GM12878 (cell line): ENCODE results near the gene KRTAP10-9. TPM values are rescaled to one million over a fixed set of nuclear protein-coding genes. Genes with fewer than 3 reads are reported as not detected.

ENCODE experiments used
- ATAC-seq: fragments of 200-7000 bp; cut with Tn5 transposase; 3 replicates; pipeline ENCODE4 v1.9.1; 2020; ENCODE audit warnings: mild to moderate bottlenecking, moderate library complexity
- BruUV-seq: library from RNA; stranded (reverse); fragments of 400-500 nt; replicated peaks from 2 replicates; lab custom pipeline; 2021; lab: Mats Ljungman, UMichigan
- CTCF ChIA-PET: fragments of 300-600 bp; sonication (Branson Sonifier 250); formaldehyde crosslinking; extraction: SDS; loops from one replicate; lab custom pipeline; 2021; ENCODE audit warnings: inconsistent platforms; lab: Yijun Ruan, JAX
- POLR2A ChIA-PET: fragments of 350-600 bp; formaldehyde crosslinking; extraction: SDS; loops from one replicate; lab custom pipeline; 2021; ENCODE audit warnings: inconsistent platforms; lab: Charles Lee
- RAD21 ChIA-PET: fragments of 300-600 bp; sonication (Branson Sonifier 250); formaldehyde crosslinking; loops from one replicate; lab custom pipeline; 2023; ENCODE audit warnings: antibody characterized with exemption; ENCODE audit not compliant: unreplicated experiment; lab: Charles Lee
- SMC1A ChIA-PET: fragments of 300-600 bp; sonication (Branson Sonifier 250); formaldehyde crosslinking; loops from one replicate; lab custom pipeline; 2023; ENCODE audit not compliant: unreplicated experiment, uncharacterized antibody; lab: Charles Lee
- DNase-seq: peaks from one replicate; pipeline ENCODE4 v3.0.0-alpha.2; 2011; ENCODE audit warnings: low read depth, low spot score
- FAIRE-seq: peaks from 3 replicates; lab custom pipeline; 2011; peaks lifted over from hg19 to GRCh38; lab: Jason Lieb, UNC
- H2AFZ ChIP-seq: 2 replicates; pipeline ENCODE4 v1.6.0; 2011; ENCODE audit warnings: low read depth, low read length, control low read depth; ENCODE audit not compliant: control insufficient read depth
- H3K27ac ChIP-seq: 2 replicates; pipeline ENCODE4 v1.5.1; 2011; ENCODE audit warnings: control low read depth; ENCODE audit not compliant: control insufficient read depth, insufficient read depth
- H3K27me3 ChIP-seq, 2 experiments: replicated peaks in 1 of 2; 2 replicates each; pipeline versions ENCODE4 v1.6.0 to v1.6.1; 2011; ENCODE audit warnings: low read length in 1 of 2; ENCODE audit not compliant: control insufficient read depth in 2 of 2, insufficient read depth in 2 of 2
- H3K36me3 ChIP-seq, 2 experiments: 2 replicates each; pipeline ENCODE4 v1.5.1; 2011; ENCODE audit warnings: low read length in 1 of 2; ENCODE audit not compliant: control insufficient read depth in 2 of 2, insufficient read depth in 2 of 2
- H3K4me1 ChIP-seq: 2 replicates; pipeline ENCODE4 v1.6.1; 2011; ENCODE audit warnings: mild to moderate bottlenecking, low read length, moderate library complexity, mixed read lengths; ENCODE audit not compliant: control insufficient read depth, insufficient read depth
- H3K4me2 ChIP-seq: 2 replicates; pipeline ENCODE4 v1.6.0; 2011; ENCODE audit warnings: control low read depth; ENCODE audit not compliant: control insufficient read depth, insufficient read depth
- H3K4me3 ChIP-seq: fragments of 200-600 bp; sonication (generic); 2 replicates; pipeline ENCODE4 v1.5.1; 2016
- H3K79me2 ChIP-seq: 2 replicates; pipeline ENCODE4 v1.6.0; 2011; ENCODE audit warnings: low read length; ENCODE audit not compliant: control insufficient read depth, insufficient read depth
- H3K9ac ChIP-seq: 2 replicates; pipeline ENCODE4 v1.8.0; 2011; ENCODE audit warnings: low read length, control low read depth, mixed read lengths; ENCODE audit not compliant: control insufficient read depth, insufficient read depth
- H3K9me3 ChIP-seq: replicated peaks from 3 replicates; pipeline ENCODE4 v1.5.1; 2011; ENCODE audit warnings: mild to moderate bottlenecking, low read length; ENCODE audit not compliant: control insufficient read depth, insufficient read depth
- H4K20me1 ChIP-seq: 2 replicates; pipeline ENCODE4 v1.6.0; 2011; ENCODE audit not compliant: control insufficient read depth, insufficient read depth
- ASH2L ChIP-seq: fragments of 300-600, 200-600 bp; sonication (generic); IDR thresholded peaks from 2 replicates; pipeline ENCODE4 v1.6.1; 2017; ENCODE audit warnings: low read depth, mild to moderate bottlenecking, borderline replicate concordance
- BCL3 ChIP-seq: IDR thresholded peaks from 2 replicates; pipeline ENCODE4 v1.6.1; 2011; ENCODE audit warnings: borderline replicate concordance, low read depth, mild to moderate bottlenecking, moderate library complexity, low read length; ENCODE audit not compliant: insufficient read depth, poor library complexity, severe bottlenecking
- BHLHE40 ChIP-seq, 2 experiments: fragments of 450-650 bp in 1 of 2; IDR thresholded peaks; 2 replicates each; pipeline ENCODE4 v1.6.1; 2011 to 2017; ENCODE audit warnings: low read depth in 2 of 2, borderline replicate concordance in 1 of 2, improper control_type of control experiment in 1 of 2, low read length in 1 of 2, mild to moderate bottlenecking in 1 of 2
- CBX3 ChIP-seq: fragments of 200-600 bp; sonication (generic); IDR thresholded peaks from 2 replicates; pipeline ENCODE4 v1.6.1; 2016; ENCODE audit warnings: low read depth, borderline replicate concordance
- CHD2 ChIP-seq: IDR thresholded peaks from 2 replicates; pipeline ENCODE4 v1.6.1; 2011; ENCODE audit warnings: low read depth, low read length, improper control_type of control experiment, borderline replicate concordance
- DPF2 ChIP-seq: fragments of 450-650 bp; IDR thresholded peaks from 2 replicates; pipeline ENCODE4 v1.6.1; 2017; ENCODE audit warnings: mild to moderate bottlenecking
- E4F1 ChIP-seq: fragments of 450-650 bp; IDR thresholded peaks from 2 replicates; pipeline ENCODE4 v1.6.1; 2018; ENCODE audit warnings: borderline replicate concordance, mild to moderate bottlenecking; ENCODE audit not compliant: partially characterized antibody
- ESRRA ChIP-seq: IDR thresholded peaks from 2 replicates; pipeline ENCODE4 v1.6.1; 2012; ENCODE audit warnings: mild to moderate bottlenecking, low read length, improper control_type of control experiment
- FOXK2 ChIP-seq: fragments of 450-650 bp; IDR thresholded peaks from 2 replicates; pipeline ENCODE4 v1.6.1; 2017; ENCODE audit warnings: mild to moderate bottlenecking, moderate library complexity
- HDAC2 ChIP-seq: fragments of 200-600 bp; sonication (generic); IDR thresholded peaks from 2 replicates; pipeline ENCODE4 v1.6.1; 2017
- KDM1A ChIP-seq: fragments of 200-600 bp; sonication (generic); IDR thresholded peaks from 2 replicates; pipeline ENCODE4 v1.6.1; 2016; ENCODE audit warnings: borderline replicate concordance
- KLF5 ChIP-seq: fragments of 450-650 bp; IDR thresholded peaks from 2 replicates; pipeline ENCODE4 v1.6.1; 2014; ENCODE audit warnings: mild to moderate bottlenecking; ENCODE audit not compliant: partially characterized antibody
- PML ChIP-seq: IDR thresholded peaks from 2 replicates; pipeline ENCODE4 v1.6.1; 2012; ENCODE audit warnings: low read length, inconsistent platforms
- RB1 ChIP-seq: fragments of 450-650 bp; formaldehyde crosslinking; IDR thresholded peaks from 2 replicates; pipeline ENCODE4 v1.6.1; 2017; ENCODE audit warnings: mild to moderate bottlenecking, borderline replicate concordance
- STAT1 ChIP-seq: fragments of 450-650 bp; conservative IDR thresholded peaks from 2 replicates; pipeline ENCODE4 v1.6.1; 2014; ENCODE audit warnings: antibody characterized with exemption, mild to moderate bottlenecking
- ZBTB33 ChIP-seq: fragments of 450-650 bp; IDR thresholded peaks from 2 replicates; pipeline ENCODE4 v1.6.1; 2017; ENCODE audit warnings: mild to moderate bottlenecking
- ZSCAN29 ChIP-seq: fragments of 450-650 bp; IDR thresholded peaks from 2 replicates; pipeline ENCODE4 v1.6.1; 2017; ENCODE audit warnings: mild to moderate bottlenecking, moderate library complexity
- WGBS: methylation state at CpG from one replicate; pipeline ENCODE4 v1.1.6; 2016; ENCODE audit warnings: low lambda C conversion rate; ENCODE audit not compliant: insufficient replicate concordance, insufficient coverage; ENCODE audit errors: missing lambda C conversion rate; 5-methylcytosine and 5-hydroxymethylcytosine counted together
- in situ Hi-C: fragments of 300-500 bp; cut with MboI; formaldehyde crosslinking; loops from 9 replicates; pipeline ENCODE4 v1.14.3; 2018; ENCODE audit warnings: mixed read lengths
- intact Hi-C: fragments of 100-400 bp; cut with micrococcal nuclease; formaldehyde crosslinking; loops from one replicate; pipeline ENCODE4 v1.14.2; 2022; ENCODE audit not compliant: unreplicated experiment
- polyA plus RNA-seq, 11 experiments: library from polyadenylated mRNA; depleted of rRNA in 4 of 11; unstranded in 6 of 11; stranded (reverse) in 5 of 11; fragments of >200 nt; fragmentation: Nextera tagmentation in 4 of 11; fragmentation: Illumina TruSeq in 1 of 11; extraction: Ambion mirVana in 4 of 11; extraction: Trizol in 1 of 11; gene quantifications; 1 replicate in 1 of 11; 2 replicates in 10 of 11; pipeline versions ENCODE4 v1.2.1 to v1.2.3, GENCODE V29; 2011 to 2016; ENCODE audit warnings: inconsistent platforms in 2 of 11, missing spikeins in 2 of 11, low read depth in 1 of 11
- total RNA-seq, 4 experiments: library from RNA; depleted of rRNA in 3 of 4; stranded (reverse); fragments of >200 nt in 3 of 4; fragmentation: Illumina TruSeq in 1 of 4; extraction: Trizol in 1 of 4; gene quantifications; 2 replicates each; pipeline versions ENCODE4 v1.2.1 to v1.2.3, GENCODE V29; 2013 to 2021

Gene KRTAP10-9
- total and polyA plus RNA-seq, 10 of the 15 experiments (the other 5 are each of a cell fraction or from before 2014, with no cell fraction given), result not detected

GRCh38 chr21:44583089-44583799, 43.6 kb upstream of the KRTAP10-9 start:
- H3K27ac ChIP-seq, result no peak overlapping the region
- ATAC-seq (no peak), FAIRE-seq (no peak), DNase-seq (no peak)
- RAD21 ChIA-PET, result no interaction called here
- in situ Hi-C loops (no loop called here), intact Hi-C loops (no loop called here)
- no peaks in the 10 kb centered on the region for H3K79me2 ChIP-seq
- SMC1A ChIA-PET, result no interaction called here
- no peak overlapping the region for H3K4me2 ChIP-seq
- H4K20me1 ChIP-seq, result no peaks in the 10 kb centered on the region
- no peak overlapping the region for H3K9ac ChIP-seq
- H3K9me3 ChIP-seq, result peaks cover 4% of the 10 kb centered on the region; the same call in 2 of the 3 replicates
- 57% methylated on average over 11 of the region's 11 CpGs for WGBS
- no peaks in the 10 kb centered on the region for H3K4me1 ChIP-seq
- no peaks in the 10 kb centered on the region for H3K36me3 ChIP-seq
- CTCF ChIA-PET, result no interaction called here
- no TSS peak for BruUV-seq
- H3K4me3 ChIP-seq, result no peak overlapping the region
- H3K27me3 ChIP-seq, result no peaks in the 10 kb centered on the region
- no peak for TF ChIP-seq FOXK2
- TF ChIP-seq ASH2L, result no peak
- TF ChIP-seq ZSCAN29, result no peak
- no peak for TF ChIP-seq CHD2
- no peak for TF ChIP-seq ESRRA
- no peak for TF ChIP-seq BHLHE40 (IDR thresholded peaks at IDR 0.05; ENCODE audit: borderline replicate concordance in 1 of 2, low read depth in 2 of 2, low read length in 1 of 2)
- TF ChIP-seq ZBTB33, result no peak
- no peak for TF ChIP-seq E4F1
- TF ChIP-seq KLF5, result no peak
- no peak for TF ChIP-seq RB1
- TF ChIP-seq HDAC2, result no peak
- no peak for TF ChIP-seq PML
- no peak for TF ChIP-seq DPF2
- no peak for TF ChIP-seq BCL3
- no peak for TF ChIP-seq STAT1
- TF ChIP-seq KDM1A, result no peak
- no peak for TF ChIP-seq CBX3
- POLR2A ChIA-PET, result no interaction called here
- no peak overlapping the region for H2AFZ ChIP-seq
